Skeletal muscle cell (primary cell): ENCODE results near the gene TAF6.

Source experiments
- DNase-seq: peaks from one replicate; pipeline ENCODE4 v3.0.0-alpha.2; 2010; ENCODE audit warnings: low read depth
- H3K4me3 ChIP-seq: 2 replicates; pipeline ENCODE4 v1.5.1; 2011; ENCODE audit warnings: low read depth, mild to moderate bottlenecking, control low read depth, low read length, moderate library complexity

Gene TAF6

GRCh38 chr7:100101016-100101862 lies 17.9 kb downstream of the TAF6 start, which contains the start of the genes AP4M1 and MCM7:
Gene AP4M1, plus strand, starts transcription at chr7:100101643. Its CDS starts 72 bp downstream, at chr7:100101715.
Gene MCM7, minus strand, starts transcription at chr7:100101397. Its CDS starts 103 bp downstream, at chr7:100101294.
- DNase-seq: peak; percentile 98
- peak within 1 kb of the TSS; percentile 86 for H3K4me3 ChIP-seq

GRCh38 chr7:100100420-100101015 lies 18.6 kb downstream of the TAF6 start:
- peak; percentile 98 for DNase-seq
- peak overlapping the region; percentile 86 for H3K4me3 ChIP-seq

- DNase-seq: no peak
- H3K4me3 ChIP-seq: peak overlapping the region; percentile 86
Measured at GRCh38 chr7:100099452-100099851, 19.7 kb downstream of the TAF6 start.

GRCh38 chr7:100098913-100099312 lies 20.2 kb downstream of the TAF6 start:
- no peak for DNase-seq
- H3K4me3 ChIP-seq: no peak overlapping the region

GRCh38 chr7:100095704-100096103 lies 23.5 kb downstream of the TAF6 start:
- H3K4me3 ChIP-seq: no peak overlapping the region
- no peak for DNase-seq

GRCh38 chr7:100095289-100095688 lies 23.9 kb downstream of the TAF6 start:
- no peak overlapping the region for H3K4me3 ChIP-seq
- no peak for DNase-seq

GRCh38 chr7:100093925-100094486 lies 25.2 kb downstream of the TAF6 start:
- DNase-seq: no peak

GRCh38 chr7:100093498-100093897 lies 25.7 kb downstream of the TAF6 start:
- no peak for DNase-seq
- H3K4me3 ChIP-seq: no peak overlapping the region

More at GRCh38 chr7:100093925-100094486, 25.2 kb downstream of the TAF6 start:
- H3K4me3 ChIP-seq: no peak overlapping the region

GRCh38 chr7:100093054-100093453 lies 26.1 kb downstream of the TAF6 start:
- H3K4me3 ChIP-seq: no peak overlapping the region
- no peak for DNase-seq

- no peak for DNase-seq
Measured at GRCh38 chr7:100091411-100092181, 27.6 kb downstream of the TAF6 start.

GRCh38 chr7:100090527-100091410 lies 28.4 kb downstream of the TAF6 start:
- H3K4me3 ChIP-seq: no peak overlapping the region
- DNase-seq: no peak

More at GRCh38 chr7:100091411-100092181, 27.6 kb downstream of the TAF6 start:
- H3K4me3 ChIP-seq: no peak overlapping the region

GRCh38 chr7:100089458-100090196 lies 29.5 kb downstream of the TAF6 start:
- DNase-seq: no peak
- peak overlapping the region; percentile 76 for H3K4me3 ChIP-seq

GRCh38 chr7:100088621-100089457 lies 30.3 kb downstream of the TAF6 start, which contains the start of gene COPS6:
Gene COPS6, plus strand, starts transcription at chr7:100088969. Its CDS starts 22 bp downstream, at chr7:100088991.
- no peak for DNase-seq
- peak within 1 kb of the TSS; percentile 76 for H3K4me3 ChIP-seq

- peak overlapping the region; percentile 76 for H3K4me3 ChIP-seq
- no peak for DNase-seq
Measured at GRCh38 chr7:100088095-100088620, 31.0 kb downstream of the TAF6 start.

- peak; percentile 84 for DNase-seq
- H3K4me3 ChIP-seq: no peak overlapping the region
Measured at GRCh38 chr7:100087055-100087750, 32.0 kb downstream of the TAF6 start.

- no peak for DNase-seq
- H3K4me3 ChIP-seq: no peak overlapping the region
Measured at GRCh38 chr7:100085515-100085914, 33.6 kb downstream of the TAF6 start.
